Activated CD8-positive, alpha-beta memory T cell treated with anti-CD3 and anti-CD28 coated beads for 24 hours (primary cell): Measurements from ENCODE around the gene FAM240B.

Source experiments
- DNase-seq: peaks from one replicate; pipeline ENCODE4 v3.0.0-alpha.2; 2020

FAM240B gene

DNA sequence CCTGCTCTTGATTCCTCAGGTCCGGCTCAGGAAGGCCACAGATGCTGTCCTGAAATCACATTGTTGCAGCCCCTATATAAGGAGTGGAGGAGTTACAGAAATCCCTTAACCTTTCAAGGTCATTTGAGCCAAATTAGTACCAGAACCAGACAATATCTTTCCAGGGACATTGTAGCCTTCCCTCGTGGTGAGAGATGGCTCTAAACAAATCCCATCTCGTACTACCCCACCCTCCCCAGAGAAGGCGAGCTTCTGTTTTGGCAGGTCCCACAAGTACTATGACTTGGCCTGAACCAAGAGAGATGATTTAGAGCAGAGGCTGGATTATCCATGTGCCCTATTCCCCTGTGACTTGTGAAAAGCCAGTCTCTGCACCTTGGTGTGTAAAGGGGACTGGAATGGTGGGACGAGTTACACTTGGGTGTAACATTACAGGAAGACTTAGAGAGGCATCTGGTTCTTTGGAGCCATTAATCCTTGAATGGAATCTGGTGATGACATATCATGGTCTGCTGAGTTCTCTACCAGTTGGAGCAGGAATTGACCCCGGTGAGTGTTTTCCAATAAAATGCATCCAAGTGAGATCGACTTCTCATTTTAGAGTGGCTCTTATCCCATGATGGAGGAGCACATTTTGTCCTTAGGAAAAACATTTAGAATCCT lies at the start of gene FAM240B:
Gene FAM240B, minus strand, starts transcription at position 51 of the 663 bp plus-strand sequence. CDS start 16,134 bp downstream, outside the sequence.
- no peak for DNase-seq

DNA sequence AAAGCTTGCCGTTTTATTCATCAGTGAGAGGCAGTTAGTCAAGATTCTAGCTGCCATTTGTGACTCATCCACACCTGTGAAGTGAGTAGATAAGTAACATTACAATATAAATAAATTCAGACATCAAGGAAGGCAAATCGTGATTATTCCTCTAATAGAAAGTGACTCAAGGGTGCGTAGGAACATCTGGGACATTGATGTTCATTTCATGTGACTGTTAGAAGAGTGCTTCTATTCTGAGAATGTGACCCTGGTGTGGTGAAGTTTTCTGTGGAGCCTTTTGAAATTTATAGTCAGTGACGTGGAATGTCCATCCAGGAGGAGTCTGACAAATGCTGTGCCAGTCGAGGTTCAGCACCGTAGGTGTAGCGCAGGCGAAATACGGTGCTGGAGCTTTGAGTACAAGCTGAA lies 48.4 kb upstream of the FAM240B start:
- DNase-seq, result no peak

DNA sequence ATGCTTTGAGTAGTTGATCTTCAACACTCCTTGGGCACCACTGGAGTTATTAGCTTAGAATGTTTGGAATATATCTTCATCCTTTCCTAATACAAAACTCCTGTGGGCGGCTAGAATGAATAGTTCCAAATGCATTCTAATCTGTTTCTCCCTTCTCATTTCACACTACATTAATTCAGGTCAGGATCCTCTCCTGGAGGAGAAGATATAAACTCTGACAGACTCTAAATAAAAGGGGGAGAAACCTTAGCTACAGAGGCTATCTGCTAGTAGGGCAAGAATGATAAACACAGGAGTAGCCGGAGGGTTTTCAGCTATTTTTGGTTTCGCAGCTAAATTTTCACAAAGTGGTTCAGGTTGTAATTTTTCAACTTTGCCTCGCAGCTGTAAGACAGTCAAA lies 45.2 kb upstream of the FAM240B start:
- no peak for DNase-seq

DNA sequence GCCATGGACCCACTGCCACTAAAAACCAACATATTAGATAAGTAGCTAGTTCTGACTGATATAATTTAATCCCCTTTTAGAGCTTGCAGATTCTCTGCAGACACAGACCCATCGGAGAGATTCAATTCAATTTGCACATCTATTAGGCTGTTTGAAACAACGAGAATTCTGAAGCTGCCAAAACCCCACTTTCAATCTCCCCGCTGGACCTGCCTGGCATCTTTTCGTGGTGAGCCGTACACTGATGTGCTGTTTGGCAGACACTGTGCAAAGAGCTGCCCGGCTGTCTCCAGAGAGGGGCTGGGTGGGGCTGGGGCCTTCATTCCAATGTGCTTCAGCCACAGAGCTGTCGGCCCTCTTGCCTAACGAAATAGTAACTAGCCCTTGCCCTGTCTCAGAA lies 42.1 kb upstream of the FAM240B start:
- no peak for DNase-seq

DNA sequence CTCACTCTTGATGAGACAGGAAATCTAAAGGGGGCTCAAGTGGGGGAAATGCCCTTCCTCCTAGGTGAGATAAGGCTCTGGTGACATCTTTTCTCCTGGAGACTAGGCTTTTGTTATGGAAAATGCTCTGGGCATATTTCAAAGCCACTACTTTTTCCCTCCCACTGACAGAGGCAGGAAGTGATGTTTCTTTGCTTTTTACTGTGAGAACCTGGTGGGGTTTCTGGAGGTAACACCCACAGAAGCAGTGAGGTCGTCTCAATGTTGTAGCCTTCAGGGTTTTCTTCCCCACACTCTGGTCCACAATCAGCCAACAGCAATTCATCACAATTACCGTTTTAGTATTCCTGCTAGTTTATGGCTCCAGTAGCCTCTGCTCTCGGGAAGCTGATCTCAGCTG lies 41.4 kb upstream of the FAM240B start:
- DNase-seq, result no peak

DNA sequence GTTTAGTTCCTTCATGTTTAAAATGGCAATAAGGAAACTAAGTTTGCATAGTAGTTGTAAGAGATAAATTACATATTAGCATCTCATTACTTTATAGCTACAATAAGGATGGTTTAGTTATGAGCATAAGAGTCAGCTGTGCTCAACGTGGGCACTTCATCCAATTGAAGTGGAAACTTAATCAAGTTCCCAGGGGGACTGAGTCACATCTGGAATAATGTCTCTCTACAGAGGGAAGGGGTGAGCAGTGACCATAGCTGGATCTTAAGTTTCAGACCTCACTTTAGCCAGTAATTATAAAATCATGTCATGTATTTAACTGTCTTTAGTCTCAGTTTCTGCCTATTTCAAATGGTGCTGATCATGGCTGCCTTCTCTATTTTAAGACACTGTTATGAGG lies 36.8 kb upstream of the FAM240B start:
- no peak for DNase-seq

DNA sequence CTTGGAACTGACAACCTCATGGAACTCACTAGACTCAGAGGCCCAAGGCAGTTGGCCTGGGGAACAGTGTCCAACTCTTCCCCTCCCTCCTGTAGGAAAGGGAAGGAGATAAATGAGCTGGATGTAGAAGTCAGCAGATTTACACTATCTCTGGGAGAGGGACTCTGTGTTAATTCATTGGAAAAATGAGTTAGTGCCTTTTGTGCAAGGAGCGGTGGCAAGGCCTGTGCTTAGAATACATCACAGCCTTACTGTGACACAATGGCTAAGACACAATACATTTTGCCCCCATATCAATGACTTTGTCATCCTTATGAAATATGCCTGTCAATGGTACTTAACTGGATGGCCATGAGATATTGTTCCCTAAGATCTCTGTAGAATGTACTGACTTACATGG lies 28.0 kb upstream of the FAM240B start:
- no peak for DNase-seq

DNA sequence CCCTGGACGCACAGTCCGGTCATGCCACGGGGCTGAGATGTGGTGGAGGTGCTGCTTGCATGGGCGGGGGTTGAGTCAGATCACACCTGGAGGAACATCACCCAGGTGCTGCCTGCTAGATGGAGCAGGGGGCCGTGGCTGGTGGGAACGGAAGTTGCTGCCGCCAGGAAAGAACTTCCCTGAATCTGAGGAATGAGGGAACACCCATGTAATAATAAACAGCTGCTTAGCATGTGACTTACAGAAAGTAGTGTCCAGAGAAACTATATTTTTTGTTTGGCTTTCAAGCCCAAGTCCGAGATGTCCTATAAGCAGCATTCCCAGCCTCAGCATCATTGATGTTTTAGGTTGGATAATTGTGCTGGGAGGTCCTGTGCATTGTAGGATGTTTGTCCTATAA lies 27.1 kb upstream of the FAM240B start:
- DNase-seq, result no peak

- DNase-seq, result no peak
Observed at GRCh38 chr9:38746303-38746702, 26.4 kb upstream of the FAM240B start.

- no peak for DNase-seq
Observed at GRCh38 chr9:38744484-38744883, 24.6 kb upstream of the FAM240B start.

- DNase-seq, result no peak
Observed at GRCh38 chr9:38737246-38737645, 17.3 kb upstream of the FAM240B start.

DNA sequence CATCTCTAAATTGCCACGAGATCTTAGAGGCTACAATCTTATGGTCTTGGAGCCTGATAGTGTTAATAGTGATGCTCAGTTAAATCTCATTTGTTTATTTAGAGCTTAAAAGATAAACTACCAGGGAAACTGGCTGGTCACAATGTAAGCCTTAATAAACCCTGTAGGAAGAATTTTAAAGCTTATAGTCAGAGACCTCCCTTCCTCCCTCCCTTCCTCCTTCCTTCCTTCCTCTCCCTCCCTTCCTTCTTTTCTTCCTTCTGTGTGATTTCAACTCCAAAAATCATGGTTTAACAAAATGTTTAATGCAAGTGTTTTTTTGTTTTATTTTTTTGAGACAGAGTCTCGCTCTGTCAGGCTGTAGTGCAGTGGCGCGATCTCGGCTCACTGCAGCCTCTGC lies 14.9 kb upstream of the FAM240B start:
- no peak for DNase-seq

- DNase-seq, result no peak
Observed at GRCh38 chr9:38733503-38733902, 13.6 kb upstream of the FAM240B start.

GRCh38 chr9:38732885-38733284 lies 13.0 kb upstream of the FAM240B start:
- no peak for DNase-seq

DNA sequence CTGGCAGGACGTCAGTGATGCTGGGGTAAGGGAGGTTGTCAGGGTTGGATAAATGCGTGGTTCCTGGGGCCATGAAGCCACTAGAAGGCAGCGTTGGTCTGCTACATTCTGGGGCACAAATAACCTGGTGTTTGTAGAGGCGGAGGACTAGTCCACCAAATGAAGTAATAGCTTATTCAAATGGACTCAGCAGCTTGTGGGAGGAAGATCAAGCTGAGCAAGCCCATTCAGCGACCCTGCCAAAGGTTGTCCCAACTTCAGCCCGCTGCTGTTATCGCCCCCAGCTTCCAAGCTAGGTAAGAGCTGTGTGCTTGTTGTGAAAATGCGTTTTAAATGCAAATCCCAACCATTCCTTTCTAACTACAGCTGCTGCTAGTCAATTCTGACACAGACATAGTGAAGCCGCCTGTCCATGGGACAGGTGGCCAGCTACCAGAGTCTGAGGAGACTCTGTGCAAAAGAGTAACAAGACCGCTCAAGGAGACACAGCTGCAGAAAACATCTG lies 7.6 kb upstream of the FAM240B start:
- DNase-seq, result no peak

DNA sequence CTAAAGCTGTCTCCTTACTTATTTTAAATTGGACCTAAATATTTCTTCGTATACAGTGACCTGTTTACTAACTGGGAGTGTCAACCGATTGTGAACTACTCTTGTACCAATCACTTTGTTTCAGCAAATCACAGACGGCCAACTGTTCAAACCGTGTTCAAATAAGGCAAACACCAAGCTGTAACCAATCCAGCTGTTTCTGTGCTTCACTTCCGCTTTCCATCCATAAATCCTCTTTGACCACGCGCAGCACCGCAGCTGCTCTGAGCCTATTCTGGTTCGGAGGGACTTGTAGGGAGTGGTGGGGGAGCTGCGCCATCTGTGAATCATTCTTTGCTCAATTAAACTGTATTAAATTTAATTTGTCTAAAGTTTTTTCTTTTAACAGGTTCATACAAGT lies 4.8 kb upstream of the FAM240B start:
- no peak for DNase-seq

DNA sequence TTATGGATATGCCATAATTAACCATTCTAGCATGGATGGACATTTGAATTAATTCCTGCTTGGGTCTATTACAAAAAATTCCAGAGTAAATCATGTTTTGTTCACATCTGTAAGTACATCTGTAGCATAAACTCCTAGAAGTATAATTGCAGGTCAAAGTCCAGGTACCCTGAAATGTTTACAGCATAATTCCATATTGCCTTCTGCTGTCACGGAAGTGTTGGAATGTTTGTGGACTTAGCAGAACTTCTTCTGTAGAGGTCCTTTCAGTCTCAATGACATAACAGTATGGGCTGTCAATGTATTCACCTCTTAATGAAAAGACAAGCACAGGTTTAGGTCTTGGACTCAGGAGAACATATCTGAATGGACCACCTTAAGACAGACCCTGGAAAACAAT lies 1.8 kb downstream of the FAM240B start:
- no peak for DNase-seq

- no peak for DNase-seq
Observed at GRCh38 chr9:38715684-38716083, 4.2 kb downstream of the FAM240B start.

GRCh38 chr9:38713426-38713825 lies 6.5 kb downstream of the FAM240B start:
- no peak for DNase-seq

GRCh38 chr9:38708759-38709158 lies 11.2 kb downstream of the FAM240B start:
- DNase-seq, result no peak

DNA sequence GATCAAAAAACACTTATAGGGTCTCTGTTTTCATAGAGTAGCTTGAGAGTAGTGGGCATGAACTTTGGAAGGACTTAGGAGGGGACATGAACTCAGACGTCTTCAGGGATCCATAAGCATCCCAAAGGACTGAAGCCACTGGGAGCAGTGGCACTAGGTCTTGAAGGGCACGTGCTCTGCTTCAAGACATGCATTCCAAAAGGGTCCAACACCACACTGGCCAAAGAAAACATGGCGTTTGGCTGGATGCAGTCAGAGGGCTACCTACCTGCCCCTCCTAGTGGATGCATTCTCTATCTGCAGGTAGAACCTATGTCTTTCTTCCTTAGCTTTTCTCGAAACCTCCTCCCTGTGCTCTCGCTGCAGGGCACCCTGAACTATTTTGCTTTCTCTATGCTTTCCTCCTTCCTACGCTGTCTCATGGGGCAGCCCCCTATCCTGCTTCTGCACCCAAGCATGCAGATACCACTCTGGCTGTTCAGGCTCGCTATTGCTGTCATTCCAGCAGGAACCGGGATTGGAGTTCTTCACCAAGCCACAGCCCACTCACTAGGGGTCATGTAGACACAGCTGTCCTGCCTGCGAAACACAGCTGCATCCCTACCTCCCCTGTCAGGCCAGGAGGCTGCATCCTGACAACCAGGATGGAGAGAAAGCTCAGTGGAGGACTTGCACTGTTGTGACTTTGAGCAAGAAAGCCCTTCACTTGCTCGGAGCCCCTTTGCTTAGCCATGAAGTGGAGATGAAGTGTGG lies 11.9 kb downstream of the FAM240B start:
- no peak for DNase-seq

- no peak for DNase-seq
Observed at GRCh38 chr9:38706493-38706892, 13.4 kb downstream of the FAM240B start.

- no peak for DNase-seq
Observed at GRCh38 chr9:38705917-38706316, 14.0 kb downstream of the FAM240B start.

DNA sequence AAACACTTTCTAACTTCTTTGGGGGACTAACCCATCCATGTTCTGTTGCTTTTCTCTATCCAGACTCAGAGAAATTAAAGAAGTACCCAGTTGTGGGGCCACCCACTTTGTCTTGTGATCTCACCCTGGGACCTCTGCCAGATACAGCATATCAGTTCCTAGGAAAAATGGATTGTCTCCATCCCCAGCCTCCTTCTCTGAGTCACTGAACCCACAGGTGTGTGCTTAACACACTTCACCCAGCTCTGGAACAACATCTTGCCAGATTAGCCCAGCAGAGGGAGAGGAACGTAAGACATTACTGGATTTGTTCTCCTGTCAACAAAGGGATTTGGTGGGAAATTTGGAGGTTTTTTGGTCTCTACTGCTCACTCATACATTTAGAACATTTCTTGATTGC lies 19.2 kb downstream of the FAM240B start:
- no peak for DNase-seq

DNA sequence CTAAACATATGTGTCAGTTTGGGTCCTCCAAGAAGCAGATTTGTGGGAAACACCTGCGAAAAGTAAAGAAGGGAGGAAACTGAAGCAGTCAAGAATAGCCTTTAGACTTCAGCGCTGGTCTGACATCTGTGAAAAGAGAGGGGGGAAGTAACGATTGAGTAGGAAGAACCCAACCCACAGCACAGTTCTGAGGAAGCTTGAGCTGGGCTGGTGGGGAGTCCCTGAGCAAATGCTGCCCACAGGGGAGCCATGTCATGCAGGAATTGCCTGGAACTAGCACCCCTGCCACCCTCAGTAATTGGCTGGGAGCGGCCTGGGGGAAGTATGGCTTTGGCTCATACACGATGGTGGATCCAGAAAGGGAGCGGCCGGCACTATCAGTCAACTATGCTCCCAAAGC lies 20.6 kb downstream of the FAM240B start:
- DNase-seq, result no peak
